ENCODE data around the gene CHRNB1. TPM values are rescaled to one million over a fixed set of nuclear protein-coding genes. Genes with fewer than 3 reads are reported as not detected.

The CHRNB1 gene
- total RNA-seq, 4 donors from 2014 or later, result 82.3 to 202 (median 101) TPM

- DNase-seq (no peak), ATAC-seq (no peak)
- no peaks in the 10 kb centered on the region for H3K9me3 ChIP-seq
- H3K4me3 ChIP-seq, result no peak overlapping the region
- intact Hi-C loops (cut with DNase I; ENCODE audit: low total_unique reads), result no loop called here
- in situ Hi-C loops (cut with MboI; ENCODE audit: low sequenced_read_pairs in 4 of 4), result no loop called here
- TF ChIP-seq POLR2A (IDR thresholded peaks at IDR 0.05), result no peak
- TF ChIP-seq, protein P1, sequence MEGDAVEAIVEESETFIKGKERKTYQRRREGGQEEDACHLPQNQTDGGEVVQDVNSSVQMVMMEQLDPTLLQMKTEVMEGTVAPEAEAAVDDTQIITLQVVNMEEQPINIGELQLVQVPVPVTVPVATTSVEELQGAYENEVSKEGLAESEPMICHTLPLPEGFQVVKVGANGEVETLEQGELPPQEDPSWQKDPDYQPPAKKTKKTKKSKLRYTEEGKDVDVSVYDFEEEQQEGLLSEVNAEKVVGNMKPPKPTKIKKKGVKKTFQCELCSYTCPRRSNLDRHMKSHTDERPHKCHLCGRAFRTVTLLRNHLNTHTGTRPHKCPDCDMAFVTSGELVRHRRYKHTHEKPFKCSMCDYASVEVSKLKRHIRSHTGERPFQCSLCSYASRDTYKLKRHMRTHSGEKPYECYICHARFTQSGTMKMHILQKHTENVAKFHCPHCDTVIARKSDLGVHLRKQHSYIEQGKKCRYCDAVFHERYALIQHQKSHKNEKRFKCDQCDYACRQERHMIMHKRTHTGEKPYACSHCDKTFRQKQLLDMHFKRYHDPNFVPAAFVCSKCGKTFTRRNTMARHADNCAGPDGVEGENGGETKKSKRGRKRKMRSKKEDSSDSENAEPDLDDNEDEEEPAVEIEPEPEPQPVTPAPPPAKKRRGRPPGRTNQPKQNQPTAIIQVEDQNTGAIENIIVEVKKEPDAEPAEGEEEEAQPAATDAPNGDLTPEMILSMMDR (IDR thresholded peaks at IDR 0.05 in 4 of 5, conservative IDR thresholded peaks at IDR 0.05 in 1 of 5), result no peak
- H3K36me3 ChIP-seq, result no peaks in the 10 kb centered on the region
- H3K27ac ChIP-seq, result no peak overlapping the region
- H3K27me3 ChIP-seq, result no peaks in the 10 kb centered on the region
- peaks cover 36 to 50% of the 10 kb centered on the region in 2 donors for H3K4me1 ChIP-seq
These were observed 45.3 kb downstream of the CHRNB1 start for GRCh38 chr17:7490144-7490543.

GRCh38 chr17:7491583-7491982 lies 46.7 kb downstream of the CHRNB1 start:
- DNase-seq (no peak), ATAC-seq (no peak)
- intact Hi-C loops (cut with DNase I; ENCODE audit: low total_unique reads), result no loop called here
- Histone ChIP-seq H3K4me1 (peaks cover 23 to 36% of the 10 kb centered on the region in 2 donors), H3K27ac (no peak overlapping the region), H3K36me3 (peaks cover 0 to 12% of the 10 kb centered on the region in 2 donors), H3K27me3 (no peaks in the 10 kb centered on the region), H3K4me3 (no peak overlapping the region), H3K9me3 (no peaks in the 10 kb centered on the region)
- in situ Hi-C loops (cut with MboI; ENCODE audit: low sequenced_read_pairs in 4 of 4), result no loop called here
- TF ChIP-seq POLR2A (IDR thresholded peaks at IDR 0.05), result no peak
- TF ChIP-seq, protein P1 (IDR thresholded peaks at IDR 0.05 in 4 of 5, conservative IDR thresholded peaks at IDR 0.05 in 1 of 5), result no peak

GRCh38 chr17:7493941-7494340 lies 49.1 kb downstream of the CHRNB1 start:
- TF ChIP-seq, protein P1 (IDR thresholded peaks at IDR 0.05 in 4 of 5, conservative IDR thresholded peaks at IDR 0.05 in 1 of 5), result no peak
- TF ChIP-seq POLR2A (IDR thresholded peaks at IDR 0.05), result no peak
- DNase-seq (no peak), ATAC-seq (no peak)
- intact Hi-C loops (cut with DNase I; ENCODE audit: low total_unique reads), result no loop called here
- Histone ChIP-seq H3K4me3 (no peak overlapping the region), H3K9me3 (no peaks in the 10 kb centered on the region), H3K27me3 (no peaks in the 10 kb centered on the region), H3K4me1 (peaks cover 7 to 17% of the 10 kb centered on the region in 2 donors), H3K36me3 (peaks cover 0 to 34% of the 10 kb centered on the region in 2 donors), H3K27ac (no peak overlapping the region)
- in situ Hi-C loops (cut with MboI; ENCODE audit: low sequenced_read_pairs in 4 of 4), result no loop called here

GRCh38 chr17:7495906-7496434 lies 51.1 kb downstream of the CHRNB1 start:
- peaks cover 3 to 54% of the 10 kb centered on the region in 2 donors for H3K36me3 ChIP-seq

More at GRCh38 chr17:7495906-7496434, 51.1 kb downstream of the CHRNB1 start:
- ATAC-seq, result no peak
- in situ Hi-C loops (cut with MboI; ENCODE audit: low sequenced_read_pairs in 4 of 4), result no loop called here
- DNase-seq, result no peak
- Histone ChIP-seq H3K27me3 (no peaks in the 10 kb centered on the region), H3K4me1 (peaks cover 4 to 13% of the 10 kb centered on the region in 2 donors), H3K4me3 (no peak overlapping the region), H3K9me3 (no peaks in the 10 kb centered on the region), H3K27ac (peak overlapping the region in 3 of 4 donors; percentile 41 to 56 (median 49))
- TF ChIP-seq POLR2A (IDR thresholded peaks at IDR 0.05), result no peak
- TF ChIP-seq, protein P1 (IDR thresholded peaks at IDR 0.05 in 4 of 5, conservative IDR thresholded peaks at IDR 0.05 in 1 of 5), result no peak
- intact Hi-C loops (cut with DNase I; ENCODE audit: low total_unique reads), result no loop called here

Data from gastrocnemius medialis (tissue), 4 donors.